ENCODE data around the gene RASGRF1.

Gene RASGRF1

DNA sequence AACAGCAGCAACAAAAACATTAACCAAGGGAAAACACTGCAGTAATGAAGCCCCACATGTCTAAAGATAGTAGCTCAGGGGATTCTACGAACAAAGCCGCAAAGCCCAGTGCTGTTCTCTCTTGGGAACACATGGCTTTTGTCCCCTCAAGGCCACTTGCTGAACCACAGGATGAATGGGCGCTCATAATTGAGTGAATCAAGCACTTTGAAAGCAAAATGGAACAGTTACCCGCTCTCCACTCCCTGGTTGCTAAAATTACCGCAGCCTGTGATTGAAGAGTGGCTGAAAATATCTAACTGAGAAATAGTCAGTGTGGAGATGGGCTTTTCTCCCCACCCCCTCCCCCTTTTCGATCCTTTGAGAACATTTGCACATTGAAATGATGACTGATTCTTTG, 39.6 kb downstream of the RASGRF1 start:
- no peak overlapping the region for H3K27ac ChIP-seq (ENCODE audit: low read length, poor library complexity, severe bottlenecking)
- H3K36me3 ChIP-seq (ENCODE audit: control insufficient read depth in 1 of 2, insufficient read depth in 2 of 2, low read depth in 1 of 2, low read length in 2 of 2) = no peaks in the 10 kb centered on the region
- no peak overlapping the region for H3K4ac ChIP-seq (ENCODE audit: low read depth in 1 of 2, low read length in 2 of 2)
- H2BK12ac ChIP-seq (ENCODE audit: low read length in 2 of 2) = no peak overlapping the region
- no peak overlapping the region for H3K9ac ChIP-seq (ENCODE audit: low read length)
- H2BK15ac ChIP-seq (ENCODE audit: low read depth, poor library complexity, severe bottlenecking) = no peak overlapping the region
- H2BK120ac ChIP-seq (ENCODE audit: low read depth, low read length) = no peak overlapping the region
- no peak overlapping the region for H2BK5ac ChIP-seq (ENCODE audit: low read depth, low read length, poor library complexity, severe bottlenecking)
- H2AK5ac ChIP-seq (ENCODE audit: low read length, severe bottlenecking) = no peak overlapping the region
- H3K27me3 ChIP-seq (ENCODE audit: control insufficient read depth in 1 of 2, insufficient read depth in 1 of 2, low read length in 2 of 2) = peaks cover 26 to 44% of the 10 kb centered on the region in 2 experiments
- DNase-seq = no peak
- H3K79me1 ChIP-seq (replicated peaks; ENCODE audit: low read length, poor library complexity, severe bottlenecking) = no peaks in the 10 kb centered on the region
- H3K4me3 ChIP-seq (ENCODE audit: insufficient read depth in 1 of 2, low read depth in 1 of 2, low read length in 2 of 2) = no peak overlapping the region
- H3K4me2 ChIP-seq (ENCODE audit: low read length, poor library complexity, severe bottlenecking) = no peak overlapping the region
- H2AFZ ChIP-seq (ENCODE audit: low read depth, low read length) = no peak overlapping the region
- H3K9me3 ChIP-seq (ENCODE audit: control insufficient read depth, low read length) = no peaks in the 10 kb centered on the region
- H3K4me1 ChIP-seq (ENCODE audit: control insufficient read depth, insufficient read depth, low read depth, low read length) = no peaks in the 10 kb centered on the region
- no peak overlapping the region for H3K14ac ChIP-seq (ENCODE audit: low read length in 2 of 2)
- H4K8ac ChIP-seq (ENCODE audit: low read length) = no peak overlapping the region
- no peak overlapping the region for H4K91ac ChIP-seq (ENCODE audit: low read length)
- WGBS = 76% methylated on average over 6 of the region's 6 CpGs
- H3K18ac ChIP-seq (ENCODE audit: low read depth in 1 of 2, low read length in 2 of 2) = no peak overlapping the region
- no peak overlapping the region for H3K23ac ChIP-seq (ENCODE audit: low read length in 2 of 2)

GRCh38 chr15:79050341-79050740, 40.2 kb downstream of the RASGRF1 start:
- no peaks in the 10 kb centered on the region for H3K79me1 ChIP-seq (replicated peaks; ENCODE audit: low read length, poor library complexity, severe bottlenecking)
- H3K4ac ChIP-seq (ENCODE audit: low read depth in 1 of 2, low read length in 2 of 2) = no peak overlapping the region
- H3K23ac ChIP-seq (ENCODE audit: low read length in 2 of 2) = no peak overlapping the region
- no peaks in the 10 kb centered on the region for H3K4me1 ChIP-seq (ENCODE audit: control insufficient read depth, insufficient read depth, low read depth, low read length)
- H4K91ac ChIP-seq (ENCODE audit: low read length) = no peak overlapping the region
- no peak overlapping the region for H3K9ac ChIP-seq (ENCODE audit: low read length)
- H4K8ac ChIP-seq (ENCODE audit: low read length) = no peak overlapping the region
- no peak overlapping the region for H3K18ac ChIP-seq (ENCODE audit: low read depth in 1 of 2, low read length in 2 of 2)
- H2BK12ac ChIP-seq (ENCODE audit: low read length in 2 of 2) = no peak overlapping the region
- no peak overlapping the region for H3K4me2 ChIP-seq (ENCODE audit: low read length, poor library complexity, severe bottlenecking)
- H2BK15ac ChIP-seq (ENCODE audit: low read depth, poor library complexity, severe bottlenecking) = no peak overlapping the region
- no peaks in the 10 kb centered on the region for H3K9me3 ChIP-seq (ENCODE audit: control insufficient read depth, low read length)
- peaks cover 30 to 44% of the 10 kb centered on the region in 2 experiments for H3K27me3 ChIP-seq (ENCODE audit: control insufficient read depth in 1 of 2, insufficient read depth in 1 of 2, low read length in 2 of 2)
- DNase-seq = no peak
- no peak overlapping the region for H2BK5ac ChIP-seq (ENCODE audit: low read depth, low read length, poor library complexity, severe bottlenecking)
- H3K14ac ChIP-seq (ENCODE audit: low read length in 2 of 2) = no peak overlapping the region
- H3K27ac ChIP-seq (ENCODE audit: low read length, poor library complexity, severe bottlenecking) = no peak overlapping the region
- H2BK120ac ChIP-seq (ENCODE audit: low read depth, low read length) = no peak overlapping the region
- 90% methylated on average over 3 of the region's 3 CpGs for WGBS
- H2AK5ac ChIP-seq (ENCODE audit: low read length, severe bottlenecking) = no peak overlapping the region
- H2AFZ ChIP-seq (ENCODE audit: low read depth, low read length) = no peak overlapping the region
- no peak overlapping the region for H3K4me3 ChIP-seq (ENCODE audit: insufficient read depth in 1 of 2, low read depth in 1 of 2, low read length in 2 of 2)
- no peaks in the 10 kb centered on the region for H3K36me3 ChIP-seq (ENCODE audit: control insufficient read depth in 1 of 2, insufficient read depth in 2 of 2, low read depth in 1 of 2, low read length in 2 of 2)

- Histone ChIP-seq H3K4me3 (ENCODE audit: insufficient read depth in 1 of 2, low read depth in 1 of 2, low read length in 2 of 2) (no peak overlapping the region), H2BK5ac (ENCODE audit: low read depth, low read length, poor library complexity, severe bottlenecking) (no peak overlapping the region), H3K14ac (ENCODE audit: low read length in 2 of 2) (no peak overlapping the region), H4K91ac (ENCODE audit: low read length) (no peak overlapping the region), H3K23ac (ENCODE audit: low read length in 2 of 2) (no peak overlapping the region), H4K8ac (ENCODE audit: low read length) (no peak overlapping the region), H2AK5ac (ENCODE audit: low read length, severe bottlenecking) (no peak overlapping the region), H3K9ac (ENCODE audit: low read length) (no peak overlapping the region), H3K18ac (ENCODE audit: low read depth in 1 of 2, low read length in 2 of 2) (no peak overlapping the region), H3K9me3 (ENCODE audit: control insufficient read depth, low read length) (peaks cover under 1% of the 10 kb centered on the region), H3K27ac (ENCODE audit: low read length, poor library complexity, severe bottlenecking) (no peak overlapping the region), H3K27me3 (ENCODE audit: control insufficient read depth in 1 of 2, insufficient read depth in 1 of 2, low read length in 2 of 2) (peaks cover 25 to 40% of the 10 kb centered on the region in 2 experiments), H2BK15ac (ENCODE audit: low read depth, poor library complexity, severe bottlenecking) (no peak overlapping the region), H3K4ac (ENCODE audit: low read depth in 1 of 2, low read length in 2 of 2) (no peak overlapping the region), H3K4me1 (ENCODE audit: control insufficient read depth, insufficient read depth, low read depth, low read length) (no peaks in the 10 kb centered on the region), H2BK12ac (ENCODE audit: low read length in 2 of 2) (no peak overlapping the region), H3K4me2 (ENCODE audit: low read length, poor library complexity, severe bottlenecking) (no peak overlapping the region), H2BK120ac (ENCODE audit: low read depth, low read length) (no peak overlapping the region), H2AFZ (ENCODE audit: low read depth, low read length) (no peak overlapping the region), H3K79me1 (replicated peaks; ENCODE audit: low read length, poor library complexity, severe bottlenecking) (no peaks in the 10 kb centered on the region), H3K36me3 (ENCODE audit: control insufficient read depth in 1 of 2, insufficient read depth in 2 of 2, low read depth in 1 of 2, low read length in 2 of 2) (no peaks in the 10 kb centered on the region)
- WGBS = 79% methylated on average over 9 of the region's 9 CpGs
- DNase-seq = no peak
Measured at GRCh38 chr15:79049416-79049815, 41.2 kb downstream of the RASGRF1 start.

DNA sequence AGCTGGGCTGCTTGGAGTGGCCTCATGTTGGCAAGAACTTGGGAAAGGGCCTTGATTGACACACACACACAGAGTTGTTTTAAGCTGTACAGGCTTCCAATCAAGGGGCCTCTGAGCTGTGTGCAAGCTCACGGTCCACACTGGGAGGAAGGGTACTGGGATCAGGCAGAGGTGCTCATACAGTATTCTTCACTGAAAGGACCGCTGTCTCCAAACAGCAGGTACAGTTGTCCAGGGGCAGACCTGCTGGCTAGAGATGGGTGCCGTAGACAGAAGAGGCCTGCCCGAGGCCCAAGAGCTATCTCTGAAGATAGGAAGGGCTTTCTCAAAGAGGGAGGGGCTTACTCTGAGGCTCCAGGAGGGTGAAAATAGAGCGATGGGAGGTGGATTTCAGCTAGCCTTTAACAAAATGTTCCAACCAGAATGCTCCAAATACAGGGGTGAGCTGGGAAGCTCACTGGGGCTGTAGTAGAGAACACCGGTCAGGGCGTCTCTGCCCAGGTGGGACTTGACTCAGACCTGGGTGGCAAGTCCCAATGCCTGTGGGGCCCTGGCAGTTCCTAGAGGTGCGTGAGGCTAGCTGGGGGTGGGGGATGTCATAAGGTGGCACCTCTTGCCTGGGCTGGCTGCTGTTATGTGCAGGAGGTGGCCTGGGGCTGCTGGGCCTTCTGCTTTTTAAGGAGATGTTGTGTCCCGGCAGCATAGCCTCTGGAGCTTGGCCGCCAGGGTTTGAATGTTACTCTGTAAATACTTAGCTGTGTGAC, 42.7 kb downstream of the RASGRF1 start:
- Histone ChIP-seq H3K18ac (ENCODE audit: low read depth in 1 of 2, low read length in 2 of 2) (no peak overlapping the region), H4K8ac (ENCODE audit: low read length) (no peak overlapping the region), H3K36me3 (ENCODE audit: control insufficient read depth in 1 of 2, insufficient read depth in 2 of 2, low read depth in 1 of 2, low read length in 2 of 2) (no peaks in the 10 kb centered on the region), H4K91ac (ENCODE audit: low read length) (no peak overlapping the region), H3K27ac (ENCODE audit: low read length, poor library complexity, severe bottlenecking) (no peak overlapping the region), H2BK120ac (ENCODE audit: low read depth, low read length) (no peak overlapping the region), H3K9ac (ENCODE audit: low read length) (no peak overlapping the region), H2AFZ (ENCODE audit: low read depth, low read length) (no peak overlapping the region), H2BK15ac (ENCODE audit: low read depth, poor library complexity, severe bottlenecking) (no peak overlapping the region), H3K23ac (ENCODE audit: low read length in 2 of 2) (peak overlapping the region in 1 of 2 experiments; percentile 5), H3K14ac (ENCODE audit: low read length in 2 of 2) (no peak overlapping the region), H3K4me1 (ENCODE audit: control insufficient read depth, insufficient read depth, low read depth, low read length) (no peaks in the 10 kb centered on the region), H3K27me3 (ENCODE audit: control insufficient read depth in 1 of 2, insufficient read depth in 1 of 2, low read length in 2 of 2) (peaks cover 28 to 39% of the 10 kb centered on the region in 2 experiments), H2BK12ac (ENCODE audit: low read length in 2 of 2) (no peak overlapping the region), H2AK5ac (ENCODE audit: low read length, severe bottlenecking) (no peak overlapping the region), H3K4me3 (ENCODE audit: insufficient read depth in 1 of 2, low read depth in 1 of 2, low read length in 2 of 2) (no peak overlapping the region), H3K4me2 (ENCODE audit: low read length, poor library complexity, severe bottlenecking) (no peak overlapping the region), H3K9me3 (ENCODE audit: control insufficient read depth, low read length) (peaks cover 16% of the 10 kb centered on the region), H3K79me1 (replicated peaks; ENCODE audit: low read length, poor library complexity, severe bottlenecking) (no peaks in the 10 kb centered on the region), H2BK5ac (ENCODE audit: low read depth, low read length, poor library complexity, severe bottlenecking) (no peak overlapping the region), H3K4ac (ENCODE audit: low read depth in 1 of 2, low read length in 2 of 2) (no peak overlapping the region)
- no peak for DNase-seq
- WGBS = 88% methylated on average over 9 of the region's 10 CpGs
